SK-N-SH (cell line): ENCODE measurements around the gene TUBGCP3. TPM values are rescaled to one million over a fixed set of nuclear protein-coding genes. Genes with fewer than 3 reads are reported as not detected.

Source experiments
- CTCF ChIA-PET: fragments of 300-600, 350-600 bp; formaldehyde crosslinking; extraction: SDS; loops from one replicate; lab custom pipeline; 2021; lab: Yijun Ruan, JAX
- POLR2A ChIA-PET: fragments of 350-600 bp; sonication (Branson Sonifier 250); formaldehyde crosslinking; extraction: SDS; loops from one replicate; lab custom pipeline; 2020; ENCODE audit warnings: antibody characterized with exemption, inconsistent platforms; lab: Yijun Ruan, JAX
- DNase-seq: peaks from one replicate; pipeline ENCODE4 v3.0.0; 2012
- H2AFZ ChIP-seq: fragments of 200-600 bp; sonication (generic); 2 replicates; pipeline ENCODE4 v1.8.1; 2016; ENCODE audit warnings: antibody characterized with exemption, mild to moderate bottlenecking, low read depth
- H3F3A ChIP-seq: fragments of 200-600 bp; sonication (generic); replicated peaks from 2 replicates; pipeline ENCODE3; 2016; ENCODE audit warnings: antibody characterized with exemption, mild to moderate bottlenecking; ENCODE audit not compliant: insufficient read depth
- H3K27ac ChIP-seq, 2 experiments: fragments of 200-500 bp in 1 of 2; fragments of 200-600 bp in 1 of 2; sonication (Bioruptor generic) in 1 of 2; sonication (generic), shearing (Covaris generic) in 1 of 2; 2 replicates each; pipeline versions ENCODE4 v1.5.1 to v1.6.1; 2014 to 2016; ENCODE audit warnings: low read depth in 2 of 2, inconsistent platforms in 1 of 2, low read length in 1 of 2, mild to moderate bottlenecking in 1 of 2, mixed read lengths in 1 of 2
- H3K27me3 ChIP-seq: fragments of 200-600 bp; sonication (generic), shearing (Covaris generic); 2 replicates; pipeline ENCODE4 v1.6.1; 2016; ENCODE audit warnings: mixed run types; ENCODE audit not compliant: insufficient read depth
- H3K36me3 ChIP-seq, 2 experiments: fragments of 200-500 bp in 1 of 2; fragments of 200-600 bp in 1 of 2; sonication (Bioruptor generic) in 1 of 2; sonication (generic) in 1 of 2; replicated peaks in 1 of 2; 2 replicates each; pipeline versions ENCODE3 to v1.5.1; 2014 to 2016; ENCODE audit warnings: low read length in 1 of 2, mild to moderate bottlenecking in 1 of 2; ENCODE audit not compliant: insufficient read depth in 2 of 2, control insufficient read depth in 1 of 2
- H3K4me1 ChIP-seq, 2 experiments: fragments of 200-500 bp in 1 of 2; fragments of 200-600 bp in 1 of 2; sonication (Bioruptor generic) in 1 of 2; sonication (generic), shearing (Covaris generic) in 1 of 2; 2 replicates each; pipeline versions ENCODE4 v1.5.1 to v1.6.1; 2014 to 2016; ENCODE audit warnings: low read depth in 1 of 2, low read length in 1 of 2, mixed run types in 1 of 2; ENCODE audit not compliant: insufficient read depth in 2 of 2, control insufficient read depth in 1 of 2
- H3K4me2 ChIP-seq: fragments of 200-600 bp; sonication (generic), shearing (Covaris generic); 2 replicates; pipeline ENCODE4 v1.6.1; 2017; ENCODE audit warnings: mixed run types
- H3K4me3 ChIP-seq, 2 experiments: fragments of 200-500 bp in 1 of 2; fragments of 200-600 bp in 1 of 2; sonication (Bioruptor generic) in 1 of 2; sonication (generic), shearing (Covaris generic) in 1 of 2; 2 replicates each; pipeline versions ENCODE4 v1.5.1 to v1.8.1; 2014 to 2016; ENCODE audit warnings: low read depth in 2 of 2, inconsistent platforms in 1 of 2, low read length in 1 of 2, mild to moderate bottlenecking in 1 of 2, mixed read lengths in 1 of 2, moderate library complexity in 1 of 2
- H3K79me2 ChIP-seq: fragments of 200-600 bp; sonication (generic); 2 replicates; pipeline ENCODE4 v1.8.1; 2017; ENCODE audit warnings: mild to moderate bottlenecking; ENCODE audit not compliant: insufficient read depth
- H3K9ac ChIP-seq: fragments of 200-600 bp; sonication (generic); 2 replicates; pipeline ENCODE4 v1.6.1; 2017; ENCODE audit warnings: mixed run types
- H3K9me2 ChIP-seq: fragments of 200-600 bp; sonication (generic); 2 replicates; pipeline ENCODE4 v1.6.1; 2017; ENCODE audit warnings: mixed run types
- H3K9me3 ChIP-seq: fragments of 200-600 bp; sonication (generic); 2 replicates; pipeline ENCODE4 v1.6.1; 2017; ENCODE audit warnings: mixed run types, mild to moderate bottlenecking, moderate library complexity
- H4K20me1 ChIP-seq: fragments of 200-600 bp; sonication (generic); 2 replicates; pipeline ENCODE4 v1.6.1; 2017; ENCODE audit warnings: mild to moderate bottlenecking, mixed run types; ENCODE audit not compliant: insufficient read depth
- CHD2 ChIP-seq: fragments of 150-350 bp; IDR thresholded peaks from 2 replicates; pipeline ENCODE4 v1.6.1; 2018; ENCODE audit warnings: low read length; ENCODE audit not compliant: partially characterized antibody
- CTCF ChIP-seq: fragments of 200-600 bp; sonication (generic); IDR thresholded peaks from 2 replicates; pipeline ENCODE4 v1.6.1; 2017; ENCODE audit warnings: antibody characterized with exemption, mild to moderate bottlenecking, moderate library complexity
- ELF1 ChIP-seq: IDR thresholded peaks from 2 replicates; pipeline ENCODE4 v1.4.0; 2012
- EP300 ChIP-seq, 2 experiments: IDR thresholded peaks; 2 replicates each; pipeline versions ENCODE4 v1.4.0 to v1.6.1; 2012; ENCODE audit warnings: borderline replicate concordance in 1 of 2, low read depth in 1 of 2, low read length in 1 of 2
- EZH2phosphoT487 ChIP-seq: fragments of 200-600 bp; sonication (generic); IDR thresholded peaks from 2 replicates; pipeline ENCODE4 v1.6.1; 2017; ENCODE audit warnings: low read depth, mixed run types, mild to moderate bottlenecking, antibody characterized with exemption, moderate library complexity, borderline replicate concordance
- FOSL2 ChIP-seq: IDR thresholded peaks from 2 replicates; pipeline ENCODE4 v1.4.0; 2012; ENCODE audit warnings: low read depth, mild to moderate bottlenecking, moderate library complexity, borderline replicate concordance
- FOXJ3 ChIP-seq: sonication (generic); formaldehyde crosslinking; IDR thresholded peaks from 2 replicates; pipeline ENCODE4 v1.5.1; 2020; ENCODE audit warnings: mild to moderate bottlenecking, missing genetic modification reagents
- GATA2 ChIP-seq: sonication (generic); formaldehyde crosslinking; IDR thresholded peaks from 2 replicates; pipeline ENCODE4 v1.5.0; 2020; ENCODE audit warnings: mild to moderate bottlenecking, missing genetic modification reagents
- IRF3 ChIP-seq: fragments of 150-350 bp; IDR thresholded peaks from 2 replicates; pipeline ENCODE4 v1.6.1; 2016; ENCODE audit warnings: mild to moderate bottlenecking, low read depth, low read length
- JUND ChIP-seq: IDR thresholded peaks from 2 replicates; pipeline ENCODE4 v1.4.0; 2012
- MEF2A ChIP-seq: IDR thresholded peaks from 2 replicates; pipeline ENCODE4 v1.4.0; 2012; ENCODE audit warnings: low read depth, borderline replicate concordance
- MXI1 ChIP-seq: IDR thresholded peaks from 2 replicates; pipeline ENCODE4 v1.6.1; 2012; ENCODE audit warnings: mild to moderate bottlenecking, low read depth, low read length, improper control_type of control experiment
- NFIC ChIP-seq: IDR thresholded peaks from 2 replicates; pipeline ENCODE4 v1.4.0; 2012; ENCODE audit warnings: borderline replicate concordance
- NRF1 ChIP-seq: IDR thresholded peaks from 2 replicates; pipeline ENCODE4 v1.6.1; 2012; ENCODE audit warnings: low read depth, mild to moderate bottlenecking, low read length
- POLR2AphosphoS5 ChIP-seq: IDR thresholded peaks from 2 replicates; pipeline ENCODE4 v1.6.1; 2012; ENCODE audit warnings: low read depth, low read length
- RAD21 ChIP-seq: IDR thresholded peaks from 2 replicates; pipeline ENCODE4 v1.6.1; 2012; ENCODE audit warnings: mild to moderate bottlenecking, low read length
- RCOR1 ChIP-seq: fragments of 150-350 bp; IDR thresholded peaks from 2 replicates; pipeline ENCODE4 v1.6.1; 2017; ENCODE audit warnings: antibody characterized with exemption, low read length
- SMC3 ChIP-seq: IDR thresholded peaks from 2 replicates; pipeline ENCODE4 v1.6.1; 2012; ENCODE audit warnings: low read depth, low read length, improper control_type of control experiment
- TAF1 ChIP-seq: IDR thresholded peaks from 2 replicates; pipeline ENCODE4 v1.6.1; 2012; ENCODE audit warnings: low read depth, mild to moderate bottlenecking, low read length, moderate library complexity, borderline replicate concordance
- TCF12 ChIP-seq: IDR thresholded peaks from 2 replicates; pipeline ENCODE4 v1.4.0; 2012
- USF1 ChIP-seq: IDR thresholded peaks from 2 replicates; pipeline ENCODE4 v1.4.0; 2012; ENCODE audit warnings: low read depth, borderline replicate concordance
- YY1 ChIP-seq: IDR thresholded peaks from 2 replicates; pipeline ENCODE4 v1.4.0; 2012; ENCODE audit warnings: low read depth, mild to moderate bottlenecking
- WGBS: methylation state at CpG from one replicate; pipeline ENCODE4 v1.1.6; 2017; ENCODE audit warnings: low lambda C conversion rate; 5-methylcytosine and 5-hydroxymethylcytosine counted together
- polyA plus RNA-seq, 3 experiments: library from polyadenylated mRNA; depleted of rRNA; stranded (reverse); fragments of >200 nt; gene quantifications; 2 replicates each; pipeline ENCODE4 v1.2.3, GENCODE V29; 2012
- TF ChIP-seq, protein P1 (sequence below): fragments of 150-350 bp; IDR thresholded peaks from 2 replicates; pipeline ENCODE4 v1.6.1; 2017; ENCODE audit warnings: antibody characterized with exemption, low read length, low read depth, borderline replicate concordance
- TF ChIP-seq, protein P2 (sequence below): IDR thresholded peaks from 2 replicates; pipeline ENCODE4 v1.4.0; 2012; ENCODE audit warnings: low read depth, borderline replicate concordance

The TUBGCP3 gene
- polyA plus RNA-seq, 1 of the 3 experiments (the other 2 are of a cell fraction) = 16.8 TPM

DNA sequence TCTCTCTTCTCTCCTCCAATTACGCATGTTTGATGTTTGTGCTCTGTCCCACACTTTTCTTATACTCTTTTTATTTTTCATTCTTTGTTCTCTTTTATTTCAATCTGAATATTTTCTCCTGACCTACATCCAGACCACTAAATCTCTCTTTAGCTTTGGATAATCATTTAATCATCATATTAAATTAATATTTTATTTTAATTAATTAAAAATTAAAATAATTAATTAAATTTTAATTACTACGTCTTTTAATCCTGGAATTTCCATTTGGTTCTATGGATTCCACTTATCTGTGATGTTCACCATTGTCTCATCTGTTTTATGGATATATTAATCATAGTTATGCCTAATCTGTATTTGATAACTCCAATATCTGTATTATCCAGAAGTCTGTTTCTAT, 149.4 kb downstream of the TUBGCP3 start:
- Histone ChIP-seq H3K27me3 (peaks cover 31% of the 10 kb centered on the region), H3K79me2 (no peaks in the 10 kb centered on the region), H3K9ac (no peak overlapping the region), H4K20me1 (no peaks in the 10 kb centered on the region), H3K9me3 (peaks cover 7% of the 10 kb centered on the region; the same call in 1 of the 2 replicates), H3K4me1 (no peaks in the 10 kb centered on the region; a peak in 1 of 4 replicates), H3K4me2 (no peak overlapping the region), H3K4me3 (no peak overlapping the region), H3K36me3 (no peaks in the 10 kb centered on the region), H2AFZ (no peak overlapping the region), H3F3A (no peaks in the 10 kb centered on the region), H3K27ac (no peak overlapping the region), H3K9me2 (no peaks in the 10 kb centered on the region)
- no peak for DNase-seq
- no peak for TF ChIP-seq FOSL2
- no peak for TF ChIP-seq EP300 (IDR thresholded peaks at IDR 0.05; ENCODE audit: borderline replicate concordance in 1 of 2, low read depth in 1 of 2, low read length in 1 of 2)
- no peak for TF ChIP-seq EZH2phosphoT487
- TF ChIP-seq TCF12 = no peak
- no peak for TF ChIP-seq TAF1
- TF ChIP-seq JUND = no peak
- no peak for TF ChIP-seq MEF2A
- TF ChIP-seq CHD2 = no peak
- TF ChIP-seq POLR2AphosphoS5 = no peak
- no peak for TF ChIP-seq SMC3
- no peak for TF ChIP-seq YY1
- no peak for TF ChIP-seq MXI1
- no peak for TF ChIP-seq GATA2
- TF ChIP-seq IRF3 = no peak
- TF ChIP-seq RAD21 = no peak
- ChIA-PET POLR2A (no interaction called here), CTCF (interaction anchor here (0.6 to 0.9 kb wide), 2 partner anchors 67 to 964 kb away, joined by 3 to 7 read pairs; no protein-coding TSS in a partner anchor)
- 6% methylated on average over 2 of the region's 2 CpGs for WGBS

DNA sequence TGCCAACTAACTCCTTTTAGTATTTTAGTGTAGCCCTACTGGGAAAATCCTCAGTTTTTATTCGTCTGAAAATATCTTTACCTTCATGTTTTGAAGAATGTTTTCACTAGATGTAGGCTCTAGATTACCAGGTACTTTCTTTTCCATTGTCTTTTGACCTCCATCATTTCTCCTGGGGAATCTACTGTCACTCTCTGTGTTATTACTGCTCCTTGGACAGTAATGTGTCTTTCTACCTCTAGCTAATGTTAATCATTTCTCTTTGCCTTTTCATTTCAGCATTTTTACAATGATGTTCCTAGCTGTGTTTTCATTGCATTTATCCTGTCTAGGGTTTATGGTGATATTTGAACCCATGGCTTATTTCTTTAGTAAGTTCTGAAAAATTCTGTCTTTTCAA, 149.9 kb downstream of the TUBGCP3 start:
- ChIA-PET POLR2A (no interaction called here), CTCF (no interaction called here)
- Histone ChIP-seq H3K9me3 (peaks cover 7% of the 10 kb centered on the region; the same call in 1 of the 2 replicates), H3K27me3 (peaks cover 27% of the 10 kb centered on the region), H3K27ac (no peak overlapping the region), H3K36me3 (no peaks in the 10 kb centered on the region), H3K4me1 (no peaks in the 10 kb centered on the region; a peak in 1 of 4 replicates), H3F3A (no peaks in the 10 kb centered on the region), H3K79me2 (no peaks in the 10 kb centered on the region), H2AFZ (no peak overlapping the region), H3K4me3 (no peak overlapping the region), H3K9me2 (no peaks in the 10 kb centered on the region), H3K4me2 (no peak overlapping the region), H4K20me1 (no peaks in the 10 kb centered on the region), H3K9ac (no peak overlapping the region)
- DNase-seq = no peak
- WGBS = 0% methylated on average over 1 of the region's 1 CpG
- TF ChIP-seq RCOR1 = no peak
- no peak for TF ChIP-seq TCF12
- no peak for TF ChIP-seq ELF1
- no peak for TF ChIP-seq CHD2
- TF ChIP-seq CTCF = no peak
- no peak for TF ChIP-seq MXI1
- TF ChIP-seq, protein P1, sequence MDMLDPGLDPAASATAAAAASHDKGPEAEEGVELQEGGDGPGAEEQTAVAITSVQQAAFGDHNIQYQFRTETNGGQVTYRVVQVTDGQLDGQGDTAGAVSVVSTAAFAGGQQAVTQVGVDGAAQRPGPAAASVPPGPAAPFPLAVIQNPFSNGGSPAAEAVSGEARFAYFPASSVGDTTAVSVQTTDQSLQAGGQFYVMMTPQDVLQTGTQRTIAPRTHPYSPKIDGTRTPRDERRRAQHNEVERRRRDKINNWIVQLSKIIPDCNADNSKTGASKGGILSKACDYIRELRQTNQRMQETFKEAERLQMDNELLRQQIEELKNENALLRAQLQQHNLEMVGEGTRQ = no peak
- TF ChIP-seq FOXJ3 = no peak
- no peak for TF ChIP-seq MEF2A
- no peak for TF ChIP-seq NFIC
- TF ChIP-seq POLR2AphosphoS5 = no peak
- no peak for TF ChIP-seq USF1
- TF ChIP-seq NRF1 = no peak
- TF ChIP-seq, protein P2, sequence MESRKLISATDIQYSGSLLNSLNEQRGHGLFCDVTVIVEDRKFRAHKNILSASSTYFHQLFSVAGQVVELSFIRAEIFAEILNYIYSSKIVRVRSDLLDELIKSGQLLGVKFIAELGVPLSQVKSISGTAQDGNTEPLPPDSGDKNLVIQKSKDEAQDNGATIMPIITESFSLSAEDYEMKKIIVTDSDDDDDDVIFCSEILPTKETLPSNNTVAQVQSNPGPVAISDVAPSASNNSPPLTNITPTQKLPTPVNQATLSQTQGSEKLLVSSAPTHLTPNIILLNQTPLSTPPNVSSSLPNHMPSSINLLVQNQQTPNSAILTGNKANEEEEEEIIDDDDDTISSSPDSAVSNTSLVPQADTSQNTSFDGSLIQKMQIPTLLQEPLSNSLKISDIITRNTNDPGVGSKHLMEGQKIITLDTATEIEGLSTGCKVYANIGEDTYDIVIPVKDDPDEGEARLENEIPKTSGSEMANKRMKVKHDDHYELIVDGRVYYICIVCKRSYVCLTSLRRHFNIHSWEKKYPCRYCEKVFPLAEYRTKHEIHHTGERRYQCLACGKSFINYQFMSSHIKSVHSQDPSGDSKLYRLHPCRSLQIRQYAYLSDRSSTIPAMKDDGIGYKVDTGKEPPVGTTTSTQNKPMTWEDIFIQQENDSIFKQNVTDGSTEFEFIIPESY = no peak
